Endothelial cell (in vitro differentiated cells): ENCODE data around the gene KLF11. TPM values are rescaled to one million over a fixed set of nuclear protein-coding genes. Genes with fewer than 3 reads are reported as not detected.

Experiments used
- DNase-seq: peaks from one replicate; pipeline ENCODE4 v3.0.0; 2021; ENCODE audit warnings: low spot score
- H3K27ac Mint-ChIP-seq: one replicate; pipeline ENCODE4 v1.8.0; 2021; ENCODE audit warnings: mixed read lengths, inconsistent platforms; ENCODE audit not compliant: unreplicated experiment
- H3K27me3 Mint-ChIP-seq: one replicate; pipeline ENCODE4 v1.8.0; 2021; ENCODE audit warnings: mild to moderate bottlenecking, moderate library complexity, mixed read lengths, inconsistent platforms; ENCODE audit not compliant: unreplicated experiment
- H3K36me3 Mint-ChIP-seq: one replicate; pipeline ENCODE4 v1.8.0; 2021; ENCODE audit warnings: mild to moderate bottlenecking, low read depth, mixed read lengths, inconsistent platforms; ENCODE audit not compliant: unreplicated experiment
- H3K4me1 Mint-ChIP-seq: one replicate; pipeline ENCODE4 v1.8.0; 2021; ENCODE audit warnings: mild to moderate bottlenecking, mixed read lengths, inconsistent platforms; ENCODE audit not compliant: unreplicated experiment
- H3K4me3 Mint-ChIP-seq: one replicate; pipeline ENCODE4 v1.8.0; 2021; ENCODE audit warnings: mild to moderate bottlenecking, mixed read lengths, inconsistent platforms; ENCODE audit not compliant: unreplicated experiment
- H3K9me3 Mint-ChIP-seq: one replicate; pipeline ENCODE4 v1.8.0; 2021; ENCODE audit warnings: mixed read lengths, inconsistent platforms; ENCODE audit not compliant: unreplicated experiment
- total RNA-seq: library from RNA; stranded (reverse); fragmentation: NEBNext Ultra II Directional; extraction: Animal tissue kit (Norgen Biotek cat#: 25700); gene quantifications from one replicate; pipeline ENCODE4 v1.2.1, GENCODE V29; 2021; ENCODE audit not compliant: unreplicated experiment
- TF ChIP-seq, protein P1 (sequence below): fragments of 200-600 bp; sonication (generic); IDR thresholded peaks from one replicate; pipeline ENCODE4 v1.5.0; 2021; ENCODE audit warnings: antibody characterized with exemption; ENCODE audit not compliant: unreplicated experiment

Gene KLF11
- total RNA-seq, 1 donor from 2014 or later: 8.2 TPM

DNA sequence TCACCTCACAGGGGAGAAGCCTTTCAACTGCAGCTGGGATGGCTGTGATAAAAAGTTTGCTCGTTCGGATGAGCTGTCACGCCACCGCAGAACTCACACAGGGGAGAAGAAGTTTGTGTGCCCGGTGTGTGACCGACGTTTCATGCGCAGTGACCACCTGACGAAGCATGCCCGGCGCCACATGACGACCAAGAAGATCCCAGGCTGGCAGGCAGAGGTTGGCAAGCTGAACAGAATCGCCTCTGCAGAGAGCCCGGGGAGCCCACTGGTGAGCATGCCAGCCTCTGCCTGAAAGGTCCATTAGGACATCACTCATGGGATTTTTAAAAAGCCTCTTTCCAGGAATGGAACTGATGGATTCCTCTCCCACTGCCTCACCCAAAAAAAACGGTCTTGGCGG is 8.9 kb downstream of the KLF11 start:
- TF ChIP-seq, protein P1, sequence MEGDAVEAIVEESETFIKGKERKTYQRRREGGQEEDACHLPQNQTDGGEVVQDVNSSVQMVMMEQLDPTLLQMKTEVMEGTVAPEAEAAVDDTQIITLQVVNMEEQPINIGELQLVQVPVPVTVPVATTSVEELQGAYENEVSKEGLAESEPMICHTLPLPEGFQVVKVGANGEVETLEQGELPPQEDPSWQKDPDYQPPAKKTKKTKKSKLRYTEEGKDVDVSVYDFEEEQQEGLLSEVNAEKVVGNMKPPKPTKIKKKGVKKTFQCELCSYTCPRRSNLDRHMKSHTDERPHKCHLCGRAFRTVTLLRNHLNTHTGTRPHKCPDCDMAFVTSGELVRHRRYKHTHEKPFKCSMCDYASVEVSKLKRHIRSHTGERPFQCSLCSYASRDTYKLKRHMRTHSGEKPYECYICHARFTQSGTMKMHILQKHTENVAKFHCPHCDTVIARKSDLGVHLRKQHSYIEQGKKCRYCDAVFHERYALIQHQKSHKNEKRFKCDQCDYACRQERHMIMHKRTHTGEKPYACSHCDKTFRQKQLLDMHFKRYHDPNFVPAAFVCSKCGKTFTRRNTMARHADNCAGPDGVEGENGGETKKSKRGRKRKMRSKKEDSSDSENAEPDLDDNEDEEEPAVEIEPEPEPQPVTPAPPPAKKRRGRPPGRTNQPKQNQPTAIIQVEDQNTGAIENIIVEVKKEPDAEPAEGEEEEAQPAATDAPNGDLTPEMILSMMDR: no peak
- DNase-seq: no peak
- Mint-ChIP-seq H3K27me3 (peaks cover 4% of the 10 kb centered on the region), H3K36me3 (peaks cover under 1% of the 10 kb centered on the region), H3K9me3 (no peaks in the 10 kb centered on the region), H3K4me1 (peaks cover 22% of the 10 kb centered on the region), H3K27ac (no peak overlapping the region), H3K4me3 (no peak overlapping the region)

DNA sequence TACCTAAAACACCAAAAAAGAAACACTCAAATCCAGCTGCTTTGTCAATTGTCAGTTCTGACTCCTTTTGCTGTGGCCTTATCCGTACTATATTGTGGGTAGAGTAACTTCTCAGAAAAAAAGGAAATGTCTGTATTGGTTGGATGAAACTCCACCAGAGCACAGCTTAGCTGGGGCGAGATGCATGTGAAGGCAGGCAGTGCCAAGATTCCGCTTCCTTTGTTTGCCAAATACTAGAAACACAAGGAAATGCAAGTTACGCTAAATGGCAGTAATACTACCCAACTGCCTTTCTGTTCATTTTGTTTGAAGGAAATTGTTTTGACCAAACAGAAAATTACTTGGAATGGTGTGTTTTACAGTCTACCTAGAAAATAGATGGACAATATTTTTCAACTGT is 10.0 kb downstream of the KLF11 start:
- Mint-ChIP-seq H3K4me1 (peaks cover 23% of the 10 kb centered on the region), H3K9me3 (no peaks in the 10 kb centered on the region), H3K27ac (no peak overlapping the region), H3K36me3 (no peaks in the 10 kb centered on the region), H3K4me3 (no peak overlapping the region), H3K27me3 (peaks cover 2% of the 10 kb centered on the region)
- no peak for DNase-seq
- TF ChIP-seq, protein P1: no peak

DNA sequence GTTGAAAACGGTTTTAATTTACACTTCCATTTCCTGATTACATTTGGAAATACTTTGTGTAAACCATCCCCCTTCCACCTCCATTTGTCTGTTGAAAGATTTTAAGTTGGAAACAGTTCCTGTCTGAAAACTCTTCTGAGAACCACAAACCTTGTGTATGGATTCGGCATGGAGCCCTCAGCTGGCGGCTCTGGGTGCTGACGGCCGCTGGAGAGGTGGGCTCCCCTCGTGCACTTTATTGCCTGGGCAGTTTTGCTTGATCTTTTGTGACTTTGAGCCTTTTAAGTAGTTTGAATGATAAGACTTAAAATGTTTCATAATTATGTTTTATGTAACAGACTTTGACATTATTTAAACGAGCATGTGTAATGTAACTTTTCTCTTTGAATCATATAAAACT is 11.1 kb downstream of the KLF11 start:
- H3K9me3 Mint-ChIP-seq: no peaks in the 10 kb centered on the region
- no peaks in the 10 kb centered on the region for H3K36me3 Mint-ChIP-seq
- no peak overlapping the region for H3K4me3 Mint-ChIP-seq
- TF ChIP-seq, protein P1: no peak
- no peak for DNase-seq
- H3K27me3 Mint-ChIP-seq: peaks cover 4% of the 10 kb centered on the region
- no peak overlapping the region for H3K27ac Mint-ChIP-seq
- H3K4me1 Mint-ChIP-seq: peaks cover 23% of the 10 kb centered on the region

DNA sequence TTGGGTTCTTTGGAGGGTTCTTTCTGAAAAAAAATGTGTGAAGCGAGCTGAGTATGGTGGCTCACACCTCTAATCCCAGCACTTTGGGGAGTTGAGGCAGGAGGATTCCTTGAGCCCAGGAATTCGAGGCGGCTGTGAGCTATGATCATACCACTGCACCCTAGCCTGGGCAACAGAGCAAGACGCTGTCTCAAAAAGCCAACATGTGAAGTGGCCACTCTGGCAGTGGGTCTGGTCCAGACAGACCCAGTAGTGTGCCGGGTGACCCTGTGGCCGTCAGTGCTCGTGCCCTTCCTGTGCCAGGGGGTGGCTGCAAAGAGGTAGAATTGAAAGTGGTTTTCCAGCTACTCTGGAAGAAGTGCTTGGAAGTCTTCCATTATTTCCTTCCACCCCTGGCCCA is 11.6 kb downstream of the KLF11 start:
- Mint-ChIP-seq H3K4me1 (peaks cover 23% of the 10 kb centered on the region), H3K36me3 (no peaks in the 10 kb centered on the region), H3K27ac (no peak overlapping the region), H3K27me3 (peaks cover 4% of the 10 kb centered on the region), H3K9me3 (no peaks in the 10 kb centered on the region), H3K4me3 (no peak overlapping the region)
- DNase-seq: no peak
- TF ChIP-seq, protein P1: no peak

DNA sequence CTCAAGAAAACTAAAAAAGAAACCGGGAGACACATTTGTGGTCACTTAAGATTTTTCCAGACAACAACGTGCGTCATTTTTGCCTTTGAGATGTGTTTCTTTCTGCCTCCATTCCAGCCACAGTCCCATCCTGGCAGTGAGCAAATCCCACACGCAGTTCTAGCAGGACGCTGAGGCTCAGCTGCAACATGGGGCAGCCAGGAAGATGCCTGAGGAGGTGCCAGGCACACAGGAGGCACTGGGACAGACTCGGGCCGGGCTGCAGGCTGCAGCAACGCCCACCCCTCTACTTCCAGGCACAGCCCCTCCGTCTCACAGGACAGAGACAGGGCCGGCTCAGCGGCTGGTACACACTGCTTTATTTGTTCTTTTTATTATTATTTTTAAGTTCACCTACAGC is 13.1 kb downstream of the KLF11 start:
- Mint-ChIP-seq H3K36me3 (no peaks in the 10 kb centered on the region), H3K4me3 (no peak overlapping the region), H3K9me3 (no peaks in the 10 kb centered on the region), H3K27me3 (peaks cover 6% of the 10 kb centered on the region), H3K4me1 (peaks cover 23% of the 10 kb centered on the region), H3K27ac (no peak overlapping the region)
- DNase-seq: no peak
- TF ChIP-seq, protein P1: no peak
